ENCODE results near the gene GAL. TPM values are rescaled to one million over a fixed set of nuclear protein-coding genes. Genes with fewer than 3 reads are reported as not detected.
"Not testable (repeated sequence)": the region's sequence is repeated elsewhere in the genome, so short reads cannot be mapped to it uniquely, and the experiment has no call there.

The GAL gene
- 1 to 10 TPM in 1 of 2 donors, under 1 TPM in 1; 0.66 to 1.6 TPM for total RNA-seq

DNA sequence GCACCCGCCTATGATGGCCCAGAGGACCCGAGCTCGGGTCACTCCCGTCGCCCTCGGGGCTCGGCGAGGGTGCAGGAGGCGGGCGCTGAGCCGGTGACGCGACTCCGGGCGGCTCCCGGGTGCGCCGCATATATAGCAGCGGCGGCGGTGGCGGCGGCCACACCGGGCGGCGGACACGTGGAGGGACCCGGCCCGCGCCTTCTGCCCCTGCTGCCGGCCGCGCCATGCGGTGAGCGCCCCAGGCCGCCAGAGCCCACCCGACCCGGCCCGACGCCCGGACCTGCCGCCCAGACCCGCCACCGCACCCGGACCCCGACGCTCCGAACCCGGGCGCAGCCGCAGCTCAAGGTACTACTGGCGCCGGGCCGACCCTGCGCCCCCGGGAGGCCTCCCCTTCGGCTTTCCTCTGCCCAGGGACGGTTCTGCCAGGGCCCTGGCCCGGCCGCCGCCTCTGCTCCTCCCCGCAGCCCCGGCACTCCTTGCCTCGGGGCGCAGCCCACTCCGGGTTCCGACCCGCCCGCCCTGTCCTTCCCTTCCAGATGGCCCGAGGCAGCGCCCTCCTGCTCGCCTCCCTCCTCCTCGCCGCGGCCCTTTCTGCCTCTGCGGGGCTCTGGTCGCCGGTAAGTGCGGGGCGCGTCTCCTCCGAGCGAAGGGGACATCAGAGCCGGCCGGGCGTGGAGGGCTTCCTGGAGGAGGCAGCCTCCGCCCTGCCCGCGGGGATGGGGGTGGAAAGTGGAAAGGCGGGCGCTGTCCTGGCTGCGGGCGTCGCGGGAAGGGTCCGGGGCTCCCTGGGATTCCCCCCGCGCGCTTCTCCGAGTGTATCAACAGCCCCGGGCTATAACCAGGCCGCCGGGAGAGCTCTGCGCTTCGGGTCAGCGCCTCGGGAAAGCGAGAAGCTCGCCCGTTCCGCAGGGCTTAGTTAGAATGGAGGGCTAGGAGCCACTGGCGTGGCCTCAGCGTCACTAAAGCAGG, at the start of gene GAL:
GAL (plus strand) TSS at position 160 of the 972 bp plus-strand sequence; CDS start at position 540, 380 bp downstream.
- ATAC-seq (replicated peaks): peak; percentile 60
- peak within 1 kb of the TSS; percentile 49 for H3K4me3 Mint-ChIP-seq

DNA sequence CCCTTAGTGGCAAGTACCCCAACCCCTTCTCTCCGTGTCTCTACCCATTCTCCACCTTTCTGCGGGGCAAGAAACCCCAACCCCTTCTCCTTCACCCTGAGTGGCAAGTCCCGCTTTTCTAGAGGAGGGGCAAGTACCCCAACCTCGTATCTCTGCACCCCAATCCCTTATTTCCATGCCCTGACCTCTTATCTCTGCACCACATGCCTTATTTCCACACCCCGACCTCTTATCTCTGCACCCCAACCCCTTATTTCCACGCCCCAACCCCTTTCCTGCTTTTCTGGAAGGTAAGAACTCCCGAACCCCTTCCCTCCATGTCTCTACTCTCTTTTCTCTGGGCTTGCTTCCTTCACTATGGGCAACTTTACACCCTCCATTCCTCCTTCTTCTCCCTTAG, 49.7 kb upstream of the GAL start:
- H3K36me3 Mint-ChIP-seq (ENCODE audit: low read depth); ATAC-seq (replicated peaks); H3K9me3 Mint-ChIP-seq: not testable (repeated sequence)

More for the DNA sequence above, at the start of gene GAL:
- no peaks in the 10 kb centered on the region for H3K4me1 Mint-ChIP-seq
- H3K36me3 Mint-ChIP-seq (ENCODE audit: low read depth): peaks cover 6% of the 10 kb centered on the region
- H3K27ac Mint-ChIP-seq: no peak within 1 kb of the TSS
- peaks cover 23% of the 10 kb centered on the region for H3K27me3 Mint-ChIP-seq
- H3K9me3 Mint-ChIP-seq: no peaks in the 10 kb centered on the region

DNA sequence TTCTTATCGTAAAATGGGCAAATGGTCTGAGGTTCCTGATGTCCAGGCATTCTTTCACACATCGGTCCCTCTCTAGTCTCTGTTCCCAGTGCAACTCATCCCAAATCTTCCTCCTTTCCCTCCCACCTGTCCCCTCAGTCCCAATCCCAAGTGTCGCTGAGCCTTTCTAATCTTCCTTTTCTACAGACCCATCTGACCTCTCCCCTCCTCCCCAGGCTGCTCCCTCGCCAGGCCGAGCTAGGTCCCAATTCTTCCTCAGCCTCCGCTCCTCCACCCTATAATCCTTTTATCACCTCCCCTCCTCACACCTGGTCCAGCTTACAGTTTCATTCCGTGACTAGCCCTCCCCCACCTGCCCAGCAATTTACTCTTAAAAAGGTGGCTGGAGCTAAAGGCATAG, 49.2 kb upstream of the GAL start:
- H3K27ac Mint-ChIP-seq; H3K4me1 Mint-ChIP-seq; H3K4me3 Mint-ChIP-seq; H3K36me3 Mint-ChIP-seq (ENCODE audit: low read depth); H3K9me3 Mint-ChIP-seq; ATAC-seq (replicated peaks): not testable (repeated sequence)
- H3K27me3 Mint-ChIP-seq: peaks cover 21% of the 10 kb centered on the region

More for the DNA sequence above, 49.7 kb upstream of the GAL start:
- not testable (repeated sequence) for H3K4me1 Mint-ChIP-seq, H3K4me3 Mint-ChIP-seq, H3K27ac Mint-ChIP-seq
- peaks cover 21% of the 10 kb centered on the region for H3K27me3 Mint-ChIP-seq

DNA sequence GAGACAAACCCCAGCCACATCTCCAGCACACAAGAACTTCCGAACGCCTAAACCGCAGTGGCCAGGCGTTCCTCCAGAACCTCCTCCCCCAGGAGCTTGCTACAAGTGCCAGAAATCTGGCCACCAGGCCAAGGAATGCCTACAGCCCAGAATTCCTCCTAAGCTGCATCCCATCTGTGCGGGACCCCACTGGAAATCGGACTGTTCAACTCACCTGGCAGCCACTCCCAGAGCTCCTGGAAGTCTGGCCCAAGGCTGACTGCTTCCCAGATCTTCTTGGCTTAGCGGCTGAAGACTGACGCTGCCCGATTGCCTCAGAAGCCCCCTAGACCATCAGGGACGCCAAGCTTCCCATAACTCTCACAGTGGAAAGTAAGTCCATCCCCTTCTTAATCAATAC, 48.5 kb upstream of the GAL start:
- H3K4me1 Mint-ChIP-seq; H3K36me3 Mint-ChIP-seq (ENCODE audit: low read depth); ATAC-seq (replicated peaks); H3K4me3 Mint-ChIP-seq; H3K9me3 Mint-ChIP-seq; H3K27ac Mint-ChIP-seq: not testable (repeated sequence)
- H3K27me3 Mint-ChIP-seq: peaks cover 21% of the 10 kb centered on the region

DNA sequence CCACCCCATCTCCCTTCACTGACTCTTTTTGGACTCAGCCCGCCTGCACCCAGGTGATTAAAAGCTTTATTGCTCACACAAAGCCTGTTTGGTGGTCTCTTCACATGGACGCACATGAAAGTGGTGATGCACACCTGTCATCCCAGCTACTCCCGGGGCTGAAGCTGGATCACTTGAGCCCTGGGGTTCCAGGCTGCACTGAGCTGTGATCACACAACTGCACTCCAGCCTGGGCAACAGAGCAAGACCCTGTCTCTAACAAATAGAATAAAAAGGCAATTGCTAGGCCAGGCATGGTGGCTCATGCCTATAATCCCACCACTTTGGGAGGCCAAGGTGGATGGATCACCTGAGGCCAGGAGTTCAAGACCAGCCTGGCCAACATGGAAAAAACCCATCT, 45.0 kb upstream of the GAL start:
- ATAC-seq (replicated peaks); H3K4me3 Mint-ChIP-seq; H3K9me3 Mint-ChIP-seq; H3K27ac Mint-ChIP-seq; H3K36me3 Mint-ChIP-seq (ENCODE audit: low read depth); H3K4me1 Mint-ChIP-seq: not testable (repeated sequence)
- H3K27me3 Mint-ChIP-seq: peaks cover 22% of the 10 kb centered on the region

- no peak for ATAC-seq (replicated peaks)
- Mint-ChIP-seq H3K27me3 (peaks cover 4% of the 10 kb centered on the region), H3K27ac (no peak overlapping the region), H3K4me3 (no peak overlapping the region), H3K9me3 (peaks cover 4% of the 10 kb centered on the region), H3K36me3 (ENCODE audit: low read depth) (no peaks in the 10 kb centered on the region), H3K4me1 (no peaks in the 10 kb centered on the region)
Measured at GRCh38 chr11:68641880-68642279, 42.5 kb upstream of the GAL start.

DNA sequence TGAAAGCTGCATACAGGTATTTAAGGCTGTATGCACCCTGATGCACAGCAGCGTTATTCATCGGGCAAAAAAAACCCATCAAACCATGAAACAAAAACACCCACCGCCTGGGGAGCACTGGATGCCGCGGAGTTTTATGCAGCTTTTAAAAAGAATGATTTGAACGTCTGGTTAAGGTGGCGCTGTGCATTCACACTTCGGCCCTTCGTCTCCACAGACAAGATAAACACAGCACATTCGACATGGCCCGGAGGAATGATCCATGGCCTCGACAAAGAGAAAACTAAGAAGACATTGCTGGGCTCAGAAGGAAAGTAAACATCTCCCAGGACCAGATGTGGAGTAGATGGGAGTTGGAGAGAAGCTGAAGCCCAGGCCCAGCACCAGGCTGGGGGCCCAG, 40.8 kb upstream of the GAL start:
- H3K9me3 Mint-ChIP-seq: peaks cover 10% of the 10 kb centered on the region
- H3K27me3 Mint-ChIP-seq: peaks cover 3% of the 10 kb centered on the region
- no peaks in the 10 kb centered on the region for H3K36me3 Mint-ChIP-seq (ENCODE audit: low read depth)
- no peak overlapping the region for H3K4me3 Mint-ChIP-seq
- no peaks in the 10 kb centered on the region for H3K4me1 Mint-ChIP-seq
- no peak overlapping the region for H3K27ac Mint-ChIP-seq
- no peak for ATAC-seq (replicated peaks)

DNA sequence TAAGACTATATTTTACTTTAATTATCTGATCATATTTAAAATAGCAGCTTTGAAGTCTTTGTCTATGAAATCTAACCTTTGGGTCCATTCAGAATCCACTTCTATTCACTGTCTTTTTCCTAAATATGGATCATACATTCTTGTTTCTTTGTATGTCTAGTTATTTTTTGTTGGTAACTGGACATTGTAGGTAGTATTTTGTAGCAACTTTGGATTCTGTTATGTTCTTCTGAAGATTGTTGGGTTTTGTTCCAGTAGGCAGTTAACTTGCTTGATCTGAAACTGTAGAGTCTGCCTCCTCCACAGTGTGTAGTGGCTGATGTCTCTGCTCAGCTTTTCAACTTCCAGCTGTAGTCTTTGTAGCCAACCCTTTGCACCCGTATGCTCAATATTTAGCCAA, 37.5 kb upstream of the GAL start:
- Mint-ChIP-seq H3K4me1 (no peaks in the 10 kb centered on the region), H3K36me3 (ENCODE audit: low read depth) (no peaks in the 10 kb centered on the region), H3K9me3 (peaks cover 10% of the 10 kb centered on the region), H3K4me3 (no peak overlapping the region), H3K27me3 (peaks cover 3% of the 10 kb centered on the region), H3K27ac (no peak overlapping the region)
- ATAC-seq (replicated peaks): no peak

DNA sequence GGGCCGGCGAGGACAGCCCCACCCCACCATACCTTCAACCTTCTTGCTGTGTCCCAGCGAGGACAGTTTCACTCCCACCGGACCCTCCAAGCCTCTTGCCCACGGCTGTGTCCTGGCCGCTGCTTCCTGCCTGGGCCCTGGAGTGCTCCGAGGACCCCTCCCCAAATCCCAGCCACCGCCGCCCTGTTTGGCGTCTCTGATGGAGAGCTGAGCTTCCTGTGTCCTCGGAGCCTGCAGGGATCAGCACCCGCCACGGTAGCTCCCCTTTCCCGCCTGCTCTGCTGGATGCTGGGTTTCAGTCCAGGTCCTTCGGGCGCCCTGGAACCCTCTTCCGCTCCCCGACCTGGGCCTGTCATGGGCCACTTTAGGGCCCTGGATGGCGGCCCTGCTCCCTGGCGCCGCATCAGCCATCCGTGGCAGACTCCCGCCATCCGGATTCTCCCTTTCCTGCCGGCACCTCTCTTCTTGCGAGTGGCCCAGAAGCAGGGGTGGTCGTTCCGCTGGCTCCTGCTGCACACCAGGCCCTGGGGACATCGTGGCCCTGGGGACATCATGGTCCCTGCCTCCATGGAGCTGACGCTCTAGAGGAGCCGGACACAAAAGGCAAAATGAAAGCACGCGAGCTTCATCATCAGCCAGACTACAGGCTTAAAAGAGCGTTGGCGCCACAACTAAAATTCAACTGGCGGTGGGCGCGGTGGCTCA, 34.3 kb upstream of the GAL start:
- H3K9me3 Mint-ChIP-seq: peaks cover 6% of the 10 kb centered on the region
- no peak for ATAC-seq (replicated peaks)
- H3K4me3 Mint-ChIP-seq: no peak overlapping the region
- no peak overlapping the region for H3K27ac Mint-ChIP-seq
- no peaks in the 10 kb centered on the region for H3K27me3 Mint-ChIP-seq
- no peaks in the 10 kb centered on the region for H3K36me3 Mint-ChIP-seq (ENCODE audit: low read depth)
- H3K4me1 Mint-ChIP-seq: no peaks in the 10 kb centered on the region

DNA sequence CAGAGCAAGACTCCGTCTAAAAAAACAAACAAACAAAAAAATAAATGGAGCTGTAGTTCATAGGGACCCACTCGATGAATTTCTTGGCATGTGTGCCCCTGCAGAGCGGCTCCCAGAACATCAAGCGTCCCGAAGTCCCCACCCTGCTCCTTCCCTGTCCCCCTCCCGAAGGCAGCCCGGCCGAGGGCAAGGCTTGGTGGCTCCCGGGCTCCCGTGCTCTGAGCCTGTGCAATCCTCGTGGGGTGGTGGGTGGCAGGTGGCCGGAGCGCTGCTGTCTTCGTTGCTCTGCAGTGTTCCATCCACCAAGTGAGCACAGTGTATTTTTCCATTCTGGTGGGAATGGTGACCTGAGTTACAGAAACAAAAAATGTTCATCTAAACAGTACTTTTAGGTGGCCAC, 33.5 kb upstream of the GAL start:
- ATAC-seq (replicated peaks): no peak
- Mint-ChIP-seq H3K9me3 (peaks cover 6% of the 10 kb centered on the region), H3K4me1 (no peaks in the 10 kb centered on the region), H3K4me3 (no peak overlapping the region), H3K36me3 (ENCODE audit: low read depth) (no peaks in the 10 kb centered on the region), H3K27ac (no peak overlapping the region), H3K27me3 (peaks cover 1% of the 10 kb centered on the region)

DNA sequence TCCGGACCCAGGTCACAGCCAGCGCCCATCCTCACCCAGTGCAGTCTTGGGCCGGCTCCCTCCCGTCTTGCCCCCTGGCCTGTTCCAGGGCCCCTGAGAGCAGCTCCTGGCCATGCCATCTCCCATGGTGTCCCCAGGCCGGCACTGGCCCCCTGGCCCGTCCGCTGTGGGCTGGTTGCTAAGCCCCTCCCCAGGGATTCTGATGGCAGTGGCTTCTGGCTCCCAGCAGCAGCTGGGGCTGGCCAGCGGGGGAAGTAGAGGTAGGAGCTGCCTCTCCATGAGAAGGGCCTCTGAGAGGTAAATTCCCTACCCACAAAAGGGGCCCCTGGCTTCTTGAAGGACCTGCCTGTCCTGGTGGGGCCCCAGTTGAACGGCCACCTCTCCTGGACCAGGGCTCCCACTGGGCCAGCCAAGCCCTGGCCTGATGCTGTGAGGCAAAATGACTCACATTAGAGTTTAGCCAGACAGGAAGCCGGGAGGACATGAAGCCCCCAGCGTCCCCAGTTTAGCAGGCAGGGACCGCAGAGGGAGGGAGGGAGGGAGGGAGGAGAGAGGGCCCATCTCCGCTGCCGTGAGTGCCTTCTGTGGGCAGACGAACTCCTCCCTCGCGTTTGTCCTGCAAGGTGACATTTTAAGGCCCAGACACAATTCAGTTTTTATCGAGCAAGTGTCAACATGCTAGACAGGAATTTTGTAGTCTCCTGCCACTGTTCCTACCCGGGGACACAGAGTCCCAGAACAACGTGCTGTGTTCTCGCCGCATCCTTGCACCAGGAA, 32.9 kb upstream of the GAL start:
- Mint-ChIP-seq H3K27me3 (peaks cover 7% of the 10 kb centered on the region), H3K4me1 (no peaks in the 10 kb centered on the region), H3K4me3 (no peak overlapping the region), H3K27ac (no peak overlapping the region), H3K36me3 (ENCODE audit: low read depth) (no peaks in the 10 kb centered on the region), H3K9me3 (peaks cover 6% of the 10 kb centered on the region)
- ATAC-seq (replicated peaks): no peak

DNA sequence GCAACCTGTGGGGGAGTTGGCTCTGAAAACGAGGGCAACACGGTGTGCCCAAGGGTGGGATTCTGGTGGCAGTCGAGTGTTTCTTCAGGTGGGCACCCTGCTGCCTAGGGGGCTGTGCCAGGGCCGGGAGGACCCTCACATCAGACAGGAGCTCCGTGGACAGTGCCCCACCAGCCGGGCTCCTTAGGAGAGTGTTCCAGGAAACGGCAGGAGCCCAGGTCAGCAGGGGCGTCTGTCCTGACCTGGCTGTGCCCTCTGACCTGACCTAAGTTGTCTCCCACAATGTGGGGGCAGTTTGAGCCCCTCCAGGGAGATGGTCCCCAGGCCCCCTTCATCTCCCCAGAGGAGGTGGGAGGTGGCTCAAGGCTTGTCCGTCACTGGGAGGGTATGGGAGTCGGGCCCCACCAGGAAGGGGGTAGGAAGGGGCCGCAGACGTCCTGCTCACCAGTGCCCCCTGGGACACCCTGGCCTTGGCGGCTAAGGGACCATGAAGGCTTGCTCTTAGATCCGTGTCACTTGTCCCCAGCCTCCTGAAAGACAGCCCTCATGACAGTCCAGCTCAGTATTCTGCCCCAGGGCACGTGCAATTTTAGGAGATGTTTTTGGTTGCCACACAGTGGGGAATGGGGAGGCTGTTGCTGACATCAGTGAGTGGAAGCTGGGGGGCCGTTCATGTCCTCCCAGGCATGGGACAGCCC, 32.2 kb upstream of the GAL start:
- Mint-ChIP-seq H3K4me3 (no peak overlapping the region), H3K27me3 (peaks cover 9% of the 10 kb centered on the region), H3K9me3 (peaks cover 4% of the 10 kb centered on the region), H3K36me3 (ENCODE audit: low read depth) (no peaks in the 10 kb centered on the region), H3K27ac (no peak overlapping the region), H3K4me1 (no peaks in the 10 kb centered on the region)
- no peak for ATAC-seq (replicated peaks)

DNA sequence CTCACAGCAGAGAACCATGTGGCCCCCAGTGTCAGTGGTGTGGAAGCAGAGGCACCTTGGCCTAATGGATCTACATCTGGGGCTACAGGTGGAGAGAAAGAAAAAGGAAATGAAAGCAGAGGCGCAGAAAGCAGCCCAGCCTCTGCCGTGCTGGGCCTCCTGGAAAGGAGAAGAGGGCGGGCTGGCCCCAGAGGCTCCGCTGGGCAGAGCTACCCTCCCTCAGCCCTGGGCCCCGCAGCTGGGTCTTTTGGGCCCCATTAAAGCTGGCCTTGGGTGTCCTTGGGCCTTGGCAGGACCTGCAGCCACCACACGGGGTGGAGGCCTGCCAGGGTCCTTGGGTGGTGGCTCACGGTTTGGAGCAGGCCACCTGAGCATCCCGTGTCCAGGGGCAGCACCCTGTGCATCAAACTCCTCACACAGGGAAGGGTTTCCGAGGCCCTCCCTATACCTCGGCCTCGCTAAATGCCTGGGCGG, 31.6 kb upstream of the GAL start:
- H3K9me3 Mint-ChIP-seq: no peaks in the 10 kb centered on the region
- no peak for ATAC-seq (replicated peaks)
- H3K27me3 Mint-ChIP-seq: peaks cover 9% of the 10 kb centered on the region
- H3K27ac Mint-ChIP-seq: no peak overlapping the region
- H3K36me3 Mint-ChIP-seq (ENCODE audit: low read depth): no peaks in the 10 kb centered on the region
- H3K4me3 Mint-ChIP-seq: no peak overlapping the region
- no peaks in the 10 kb centered on the region for H3K4me1 Mint-ChIP-seq
